Measurements from ENCODE around the gene HNF1A.

HNF1A gene

DNA sequence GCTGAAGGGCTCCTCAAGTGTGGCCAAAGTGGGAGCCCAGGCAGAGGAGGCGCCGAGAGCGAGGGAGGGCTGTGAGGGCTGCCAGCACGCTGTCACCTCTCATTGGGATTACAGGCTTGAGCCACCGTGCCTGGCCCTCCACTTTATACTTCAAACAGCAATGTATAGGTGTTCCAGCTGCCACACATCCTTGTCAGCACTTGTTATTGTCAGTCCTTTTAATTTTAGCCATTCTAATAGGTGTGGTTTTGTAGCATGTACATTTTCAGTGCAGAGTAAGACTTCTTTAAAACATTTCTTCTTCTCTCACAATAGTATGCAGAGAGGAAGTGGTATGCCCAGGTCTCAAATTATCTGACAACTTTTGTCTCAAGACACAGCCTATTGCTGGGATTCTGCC, 27.5 kb upstream of the HNF1A start:
- Histone ChIP-seq H3K9ac (ENCODE audit: low read depth, low read length, poor library complexity, severe bottlenecking) (no peak overlapping the region), H3K9me2 (replicated peaks; ENCODE audit: low read depth, low read length) (no peaks in the 10 kb centered on the region), H3K4me2 (ENCODE audit: low read depth, low read length, poor library complexity, severe bottlenecking) (no peak overlapping the region), H3K4me3 (ENCODE audit: low read length, poor library complexity, severe bottlenecking) (no peak overlapping the region), H3K36me3 (ENCODE audit: insufficient read depth, low read length) (no peaks in the 10 kb centered on the region), H2AFZ (ENCODE audit: low read length) (no peak overlapping the region; the same call in 1 of the 2 replicates), H3K4me1 (ENCODE audit: insufficient read depth, low read length, poor library complexity, severe bottlenecking) (no peaks in the 10 kb centered on the region), H3F3A (ENCODE audit: low read depth) (no peaks in the 10 kb centered on the region), H3K27me3 (ENCODE audit: insufficient read depth, low read length, poor library complexity, severe bottlenecking) (no peaks in the 10 kb centered on the region), H3K79me2 (ENCODE audit: insufficient read depth, low read length) (no peaks in the 10 kb centered on the region), H3K9me3 (ENCODE audit: insufficient read depth, low read depth, low read length) (no peaks in the 10 kb centered on the region), H4K20me1 (ENCODE audit: insufficient read depth, low read length, poor library complexity, severe bottlenecking) (no peaks in the 10 kb centered on the region)
- TF ChIP-seq CTCF (conservative IDR thresholded peaks at IDR 0.05; ENCODE audit: low read length), result no peak
- TF ChIP-seq EZH2phosphoT487 (IDR thresholded peaks at IDR 0.05; ENCODE audit: borderline replicate concordance), result no peak

GRCh38 chr12:120955232-120955631, 23.1 kb upstream of the HNF1A start:
- Histone ChIP-seq H3K4me2 (ENCODE audit: low read depth, low read length, poor library complexity, severe bottlenecking) (no peak overlapping the region), H4K20me1 (ENCODE audit: insufficient read depth, low read length, poor library complexity, severe bottlenecking) (no peaks in the 10 kb centered on the region), H3K4me1 (ENCODE audit: insufficient read depth, low read length, poor library complexity, severe bottlenecking) (peaks cover 28% of the 10 kb centered on the region), H3K9me3 (ENCODE audit: insufficient read depth, low read depth, low read length) (no peaks in the 10 kb centered on the region), H3K4me3 (ENCODE audit: low read length, poor library complexity, severe bottlenecking) (no peak overlapping the region), H3F3A (ENCODE audit: low read depth) (peaks cover 5% of the 10 kb centered on the region; the same call in 1 of the 2 replicates), H3K9ac (ENCODE audit: low read depth, low read length, poor library complexity, severe bottlenecking) (no peak overlapping the region), H3K9me2 (replicated peaks; ENCODE audit: low read depth, low read length) (no peaks in the 10 kb centered on the region), H3K27me3 (ENCODE audit: insufficient read depth, low read length, poor library complexity, severe bottlenecking) (no peaks in the 10 kb centered on the region), H3K36me3 (ENCODE audit: insufficient read depth, low read length) (no peaks in the 10 kb centered on the region), H3K79me2 (ENCODE audit: insufficient read depth, low read length) (no peaks in the 10 kb centered on the region), H2AFZ (ENCODE audit: low read length) (no peak overlapping the region)
- TF ChIP-seq EZH2phosphoT487 (IDR thresholded peaks at IDR 0.05; ENCODE audit: borderline replicate concordance) (no peak), CTCF (conservative IDR thresholded peaks at IDR 0.05; ENCODE audit: low read length) (no peak)

GRCh38 chr12:120956579-120957300, 21.6 kb upstream of the HNF1A start:
- H3K4me3 ChIP-seq (ENCODE audit: low read length, poor library complexity, severe bottlenecking), result peak overlapping the region; percentile 19
- no peaks in the 10 kb centered on the region for H3K9me3 ChIP-seq (ENCODE audit: insufficient read depth, low read depth, low read length)
- peak overlapping the region; percentile 24 for H3K9ac ChIP-seq (ENCODE audit: low read depth, low read length, poor library complexity, severe bottlenecking)
- H4K20me1 ChIP-seq (ENCODE audit: insufficient read depth, low read length, poor library complexity, severe bottlenecking), result no peaks in the 10 kb centered on the region
- H3K9me2 ChIP-seq (replicated peaks; ENCODE audit: low read depth, low read length), result no peaks in the 10 kb centered on the region
- no peaks in the 10 kb centered on the region for H3K79me2 ChIP-seq (ENCODE audit: insufficient read depth, low read length)
- H2AFZ ChIP-seq (ENCODE audit: low read length), result no peak overlapping the region
- peaks cover 43% of the 10 kb centered on the region for H3K4me1 ChIP-seq (ENCODE audit: insufficient read depth, low read length, poor library complexity, severe bottlenecking)
- TF ChIP-seq EZH2phosphoT487 (IDR thresholded peaks at IDR 0.05; ENCODE audit: borderline replicate concordance), result no peak
- TF ChIP-seq CTCF (conservative IDR thresholded peaks at IDR 0.05; ENCODE audit: low read length), result no peak
- peaks cover 5% of the 10 kb centered on the region; the same call in 1 of the 2 replicates for H3F3A ChIP-seq (ENCODE audit: low read depth)
- H3K27me3 ChIP-seq (ENCODE audit: insufficient read depth, low read length, poor library complexity, severe bottlenecking), result no peaks in the 10 kb centered on the region
- H3K4me2 ChIP-seq (ENCODE audit: low read depth, low read length, poor library complexity, severe bottlenecking), result peak overlapping the region; percentile 51
- H3K36me3 ChIP-seq (ENCODE audit: insufficient read depth, low read length), result no peaks in the 10 kb centered on the region
